ENCODE results near the gene ADGRG1.

The ADGRG1 gene

DNA sequence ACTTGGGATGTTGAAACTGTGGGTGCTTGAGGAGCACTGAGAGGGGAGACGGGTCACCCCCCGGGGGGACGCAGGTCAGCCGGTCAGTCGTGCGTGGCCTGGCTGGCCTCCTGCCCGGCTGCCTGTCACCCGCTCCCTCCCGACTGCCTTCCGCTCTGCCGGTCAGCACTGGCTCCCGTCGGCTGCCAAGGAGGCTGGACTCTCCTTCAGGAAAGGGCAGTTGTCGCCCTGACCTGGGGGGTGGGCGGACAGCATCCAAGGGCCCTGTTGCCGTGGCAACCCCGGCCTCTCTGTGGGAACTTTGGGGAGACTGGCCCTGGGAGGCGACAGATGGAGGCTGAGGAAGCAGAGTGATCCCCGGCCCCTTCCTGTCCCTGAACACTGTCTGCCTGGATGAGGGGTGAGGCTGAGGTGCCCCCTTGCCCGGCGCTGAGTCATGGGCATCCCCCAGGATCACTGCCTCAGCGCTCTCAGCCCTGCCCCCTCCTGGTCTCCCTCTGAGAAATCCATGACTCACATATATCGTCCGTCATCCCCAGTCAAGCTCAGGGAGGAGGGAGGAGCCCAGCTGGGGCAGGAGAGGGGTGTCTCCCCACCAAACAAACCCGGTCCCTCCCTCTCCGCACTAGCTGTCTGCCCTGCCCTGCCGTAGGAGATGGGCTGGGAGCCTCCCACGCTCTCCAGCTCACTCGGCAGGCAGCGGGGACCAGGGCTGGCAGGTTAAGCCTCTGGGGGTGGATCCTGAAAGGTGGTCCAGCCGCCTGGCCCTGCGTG is at the start of gene ADGRG1:
ADGRG1 (plus strand) TSS at position 623 of the 774 bp plus-strand sequence. CDS start 21,658 bp downstream, outside the sequence.
- H3K9ac ChIP-seq (ENCODE audit: low read length) = no peak within 1 kb of the TSS
- H3K4me3 ChIP-seq (ENCODE audit: low read length) = peak within 1 kb of the TSS; percentile 47
- no peaks in the 10 kb centered on the region for H3K36me3 ChIP-seq (ENCODE audit: control insufficient read depth, insufficient read depth, low read length)
- H3K27ac ChIP-seq (ENCODE audit: low read depth, low read length) = peak within 1 kb of the TSS; percentile 35
- peaks cover 2% of the 10 kb centered on the region for H3K4me1 ChIP-seq (ENCODE audit: control insufficient read depth, insufficient read depth, low read length)
- peaks cover 8% of the 10 kb centered on the region for H3K27me3 ChIP-seq (ENCODE audit: control insufficient read depth, insufficient read depth, low read length)

DNA sequence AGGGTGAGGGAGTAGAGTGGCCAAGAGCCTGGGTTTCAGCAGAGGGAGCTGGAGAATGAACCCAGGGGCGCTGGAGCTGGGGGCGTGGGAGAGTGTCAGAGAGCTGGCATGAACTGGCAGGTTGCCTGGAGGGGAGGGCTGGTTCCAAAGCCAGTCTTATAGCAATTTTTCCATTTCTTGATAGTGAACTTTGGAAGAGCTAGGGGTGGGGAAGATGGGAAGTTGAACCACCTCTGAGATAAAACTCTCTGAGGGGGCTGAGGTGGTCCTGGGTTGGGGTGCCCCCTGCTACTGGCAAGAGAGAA is 49.1 kb upstream of the ADGRG1 start:
- H3K27ac ChIP-seq (ENCODE audit: low read depth, low read length) = no peak overlapping the region
- H3K9ac ChIP-seq (ENCODE audit: low read length) = no peak overlapping the region
- no peaks in the 10 kb centered on the region for H3K4me1 ChIP-seq (ENCODE audit: control insufficient read depth, insufficient read depth, low read length)

DNA sequence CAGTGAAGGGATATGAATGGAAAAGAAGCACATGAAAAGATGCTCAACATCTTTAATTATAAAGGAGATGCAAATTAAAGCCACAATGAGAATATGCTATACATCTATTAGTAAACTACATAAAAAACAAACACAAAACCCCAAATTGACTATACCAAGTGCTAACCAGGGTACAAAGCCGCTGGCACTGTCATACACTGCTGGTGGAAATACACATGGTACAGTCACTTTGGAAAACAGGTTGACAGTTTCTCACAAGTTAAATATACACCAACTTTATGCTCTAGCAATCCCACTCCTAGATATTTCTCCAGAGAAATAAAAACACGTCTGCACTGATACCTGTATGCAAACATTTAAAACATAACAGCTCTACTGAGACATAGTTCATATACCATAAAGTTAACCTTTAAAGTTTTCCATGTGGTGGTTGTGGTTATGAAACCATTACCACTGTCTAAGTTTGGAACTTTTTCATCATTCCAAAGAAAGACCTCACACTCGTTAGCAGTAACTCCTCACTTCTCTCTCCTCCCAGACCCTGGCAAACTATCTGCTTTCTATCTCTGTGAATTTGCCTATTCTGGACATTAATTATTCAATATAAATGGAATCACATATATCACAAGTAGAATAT is 43.3 kb upstream of the ADGRG1 start:
- Histone ChIP-seq H3K4me1 (ENCODE audit: control insufficient read depth, insufficient read depth, low read length) (no peaks in the 10 kb centered on the region), H3K36me3 (ENCODE audit: control insufficient read depth, insufficient read depth, low read length) (no peaks in the 10 kb centered on the region), H3K4me3 (ENCODE audit: low read length) (no peak overlapping the region), H3K27ac (ENCODE audit: low read depth, low read length) (no peak overlapping the region), H3K27me3 (ENCODE audit: control insufficient read depth, insufficient read depth, low read length) (no peaks in the 10 kb centered on the region), H3K9ac (ENCODE audit: low read length) (no peak overlapping the region)

More for the DNA sequence above, 49.1 kb upstream of the ADGRG1 start:
- H3K4me3 ChIP-seq (ENCODE audit: low read length) = no peak overlapping the region
- H3K36me3 ChIP-seq (ENCODE audit: control insufficient read depth, insufficient read depth, low read length) = no peaks in the 10 kb centered on the region
- peaks cover 2% of the 10 kb centered on the region for H3K27me3 ChIP-seq (ENCODE audit: control insufficient read depth, insufficient read depth, low read length)

DNA sequence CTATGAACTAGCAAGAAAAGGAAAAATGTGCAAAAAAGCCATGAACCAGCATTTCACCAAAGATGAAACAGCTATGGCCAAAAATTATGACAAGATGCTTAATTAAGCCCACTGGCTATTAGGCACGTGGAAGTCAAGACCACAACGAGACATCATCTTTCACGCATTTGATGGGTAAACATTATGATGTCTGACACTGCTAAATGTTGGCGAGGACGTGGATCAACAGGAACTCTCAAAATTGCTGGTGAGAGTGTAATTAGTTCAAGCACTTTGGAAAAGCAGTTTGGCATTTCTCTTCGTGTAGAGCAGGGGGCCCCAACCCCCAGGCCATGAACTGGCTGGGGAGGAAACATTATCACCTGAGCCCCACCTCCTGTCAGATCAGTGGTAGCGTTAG is 39.6 kb upstream of the ADGRG1 start:
- Histone ChIP-seq H3K27ac (ENCODE audit: low read depth, low read length) (no peak overlapping the region), H3K27me3 (ENCODE audit: control insufficient read depth, insufficient read depth, low read length) (no peaks in the 10 kb centered on the region), H3K36me3 (ENCODE audit: control insufficient read depth, insufficient read depth, low read length) (no peaks in the 10 kb centered on the region), H3K9ac (ENCODE audit: low read length) (no peak overlapping the region), H3K4me1 (ENCODE audit: control insufficient read depth, insufficient read depth, low read length) (no peaks in the 10 kb centered on the region), H3K4me3 (ENCODE audit: low read length) (no peak overlapping the region)

DNA sequence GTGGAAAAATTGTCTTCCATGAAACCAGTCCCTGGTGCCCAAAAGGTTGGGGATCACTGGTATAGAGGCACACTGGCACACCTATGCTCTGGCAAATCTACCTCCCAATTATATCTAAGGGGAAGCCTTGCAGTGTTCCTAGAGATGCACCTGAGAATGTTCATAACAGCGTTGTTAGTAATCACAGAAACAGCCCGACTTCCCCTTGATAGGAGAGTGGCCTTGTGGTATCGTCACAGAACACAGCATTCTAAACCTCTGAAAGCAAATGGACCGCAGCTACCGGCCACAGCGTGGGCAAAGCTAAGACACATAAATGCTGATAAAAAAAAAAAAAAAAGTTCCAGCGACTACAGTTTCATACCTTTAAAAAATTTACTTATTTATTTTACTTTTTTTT is 39.1 kb upstream of the ADGRG1 start:
- Histone ChIP-seq H3K36me3 (ENCODE audit: control insufficient read depth, insufficient read depth, low read length) (no peaks in the 10 kb centered on the region), H3K27me3 (ENCODE audit: control insufficient read depth, insufficient read depth, low read length) (no peaks in the 10 kb centered on the region), H3K27ac (ENCODE audit: low read depth, low read length) (no peak overlapping the region), H3K4me3 (ENCODE audit: low read length) (no peak overlapping the region), H3K9ac (ENCODE audit: low read length) (no peak overlapping the region), H3K4me1 (ENCODE audit: control insufficient read depth, insufficient read depth, low read length) (no peaks in the 10 kb centered on the region)

DNA sequence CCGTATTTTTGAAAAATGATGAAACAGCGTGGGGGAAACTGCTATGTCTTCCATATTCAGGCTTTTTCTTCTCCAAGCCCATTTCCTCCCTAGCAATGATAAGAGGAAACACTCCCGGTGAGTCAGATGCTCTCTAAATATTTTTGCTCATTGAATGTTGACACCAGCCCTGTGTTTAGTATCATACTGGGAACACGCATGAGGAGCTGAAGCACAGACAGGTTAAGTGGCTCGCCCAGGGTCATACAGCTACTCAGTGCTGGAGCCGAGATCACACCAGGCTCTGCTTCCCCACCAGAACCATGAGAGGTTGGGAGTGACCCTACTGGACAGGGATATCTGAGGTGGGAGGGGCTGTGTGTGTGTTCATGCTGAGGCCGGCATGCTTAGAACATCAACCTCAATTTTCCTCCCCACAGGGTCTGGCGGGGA is 37.8 kb upstream of the ADGRG1 start:
- no peaks in the 10 kb centered on the region for H3K36me3 ChIP-seq (ENCODE audit: control insufficient read depth, insufficient read depth, low read length)
- no peak overlapping the region for H3K9ac ChIP-seq (ENCODE audit: low read length)
- no peaks in the 10 kb centered on the region for H3K27me3 ChIP-seq (ENCODE audit: control insufficient read depth, insufficient read depth, low read length)
- no peak overlapping the region for H3K4me3 ChIP-seq (ENCODE audit: low read length)
- H3K4me1 ChIP-seq (ENCODE audit: control insufficient read depth, insufficient read depth, low read length) = no peaks in the 10 kb centered on the region
- no peak overlapping the region for H3K27ac ChIP-seq (ENCODE audit: low read depth, low read length)

DNA sequence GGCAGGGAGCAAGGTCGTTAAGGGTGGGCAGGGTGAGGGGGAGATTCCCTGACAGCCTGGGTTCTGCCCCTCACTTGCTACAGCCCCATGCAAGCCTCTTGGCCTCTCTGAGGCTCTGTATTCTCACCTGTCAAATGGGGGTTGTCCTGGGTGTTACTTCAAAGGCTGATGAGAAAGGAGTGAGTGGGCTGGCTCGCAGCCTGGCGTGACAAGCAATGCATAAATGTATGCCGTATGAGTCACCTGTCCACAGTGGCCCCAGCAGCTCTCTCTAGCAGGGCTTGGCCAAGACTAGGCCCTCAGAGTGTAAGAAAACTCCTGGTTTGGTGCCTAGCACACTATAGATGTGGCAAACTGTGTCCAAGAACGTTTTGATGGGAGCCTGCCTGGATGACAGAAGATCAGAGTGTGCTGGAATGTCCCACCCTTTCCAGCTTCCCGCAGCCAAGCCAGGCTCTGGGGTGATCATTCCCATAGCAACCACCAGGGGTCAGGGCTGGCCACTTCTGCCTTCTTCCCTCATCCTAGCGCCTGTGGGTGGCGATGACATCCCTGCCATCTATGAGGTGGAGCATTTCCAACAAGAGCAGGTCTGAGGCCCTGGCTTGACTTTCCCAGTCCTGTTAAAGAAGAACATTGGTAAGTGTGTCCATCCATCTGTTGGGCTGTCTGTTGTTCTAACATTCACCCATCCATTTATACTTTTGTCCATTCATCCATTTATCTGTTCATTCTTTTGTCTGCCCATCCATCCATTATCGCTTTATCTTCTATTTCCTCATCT is 37.2 kb upstream of the ADGRG1 start:
- H3K4me1 ChIP-seq (ENCODE audit: control insufficient read depth, insufficient read depth, low read length) = no peaks in the 10 kb centered on the region
- no peak overlapping the region for H3K9ac ChIP-seq (ENCODE audit: low read length)
- no peak overlapping the region for H3K27ac ChIP-seq (ENCODE audit: low read depth, low read length)

DNA sequence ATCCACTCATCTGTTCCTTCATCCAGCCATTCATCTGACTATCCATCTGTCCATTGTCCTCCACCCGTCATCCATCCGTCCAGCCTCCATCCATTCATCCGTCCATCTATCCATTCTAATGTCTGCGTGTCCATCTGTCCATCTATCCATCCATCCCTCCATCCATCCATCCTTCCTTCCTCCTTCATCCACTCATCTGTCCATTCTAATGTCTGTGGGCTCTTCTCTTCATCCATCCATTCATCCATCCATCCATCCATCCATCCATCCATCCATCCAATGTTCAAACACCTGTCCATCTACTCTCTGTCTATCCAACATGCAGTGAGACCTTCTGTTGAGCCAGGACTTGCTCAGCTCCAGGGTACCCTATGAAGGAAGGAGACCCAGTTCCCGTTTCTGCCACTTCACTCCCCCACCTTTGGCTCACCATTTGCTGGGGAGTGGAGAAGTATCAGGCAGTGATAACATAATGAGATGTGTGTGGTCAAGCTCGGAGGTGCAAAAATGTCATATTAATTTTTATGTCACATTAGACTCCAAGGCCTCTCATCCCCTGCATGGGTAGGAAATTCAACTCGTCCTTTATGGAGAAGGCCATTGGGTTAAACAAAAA is 36.5 kb upstream of the ADGRG1 start:
- H3K36me3 ChIP-seq (ENCODE audit: control insufficient read depth, insufficient read depth, low read length) = no peaks in the 10 kb centered on the region
- H3K4me3 ChIP-seq (ENCODE audit: low read length) = no peak overlapping the region
- no peaks in the 10 kb centered on the region for H3K4me1 ChIP-seq (ENCODE audit: control insufficient read depth, insufficient read depth, low read length)
- H3K27ac ChIP-seq (ENCODE audit: low read depth, low read length) = no peak overlapping the region
- no peak overlapping the region for H3K9ac ChIP-seq (ENCODE audit: low read length)
- H3K27me3 ChIP-seq (ENCODE audit: control insufficient read depth, insufficient read depth, low read length) = no peaks in the 10 kb centered on the region

More for the DNA sequence above, 37.2 kb upstream of the ADGRG1 start:
- Histone ChIP-seq H3K27me3 (ENCODE audit: control insufficient read depth, insufficient read depth, low read length) (no peaks in the 10 kb centered on the region), H3K36me3 (ENCODE audit: control insufficient read depth, insufficient read depth, low read length) (no peaks in the 10 kb centered on the region), H3K4me3 (ENCODE audit: low read length) (no peak overlapping the region)

DNA sequence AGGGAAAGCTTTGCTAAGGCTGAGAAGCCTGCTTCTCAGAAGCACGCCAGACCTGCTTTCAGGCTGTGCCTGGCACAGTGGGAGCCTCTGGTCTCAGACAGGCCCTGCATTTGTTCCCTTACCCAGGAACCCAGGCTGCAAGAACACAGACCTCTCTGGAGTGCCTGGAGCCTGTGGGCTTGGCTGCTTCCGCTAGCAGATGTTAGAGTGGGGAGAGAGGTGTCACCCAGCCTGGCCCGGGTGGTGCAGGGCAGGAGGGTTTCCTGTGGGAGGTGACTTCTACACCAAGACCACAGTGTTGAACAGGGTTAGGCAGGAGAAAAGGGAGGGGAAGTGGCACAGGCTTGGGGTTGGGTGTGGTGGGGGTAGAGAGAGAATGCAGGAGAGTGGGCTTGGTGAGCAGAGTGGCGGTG is 35.8 kb upstream of the ADGRG1 start:
- Histone ChIP-seq H3K27me3 (ENCODE audit: control insufficient read depth, insufficient read depth, low read length) (no peaks in the 10 kb centered on the region), H3K36me3 (ENCODE audit: control insufficient read depth, insufficient read depth, low read length) (no peaks in the 10 kb centered on the region), H3K4me3 (ENCODE audit: low read length) (no peak overlapping the region), H3K4me1 (ENCODE audit: control insufficient read depth, insufficient read depth, low read length) (no peaks in the 10 kb centered on the region), H3K27ac (ENCODE audit: low read depth, low read length) (no peak overlapping the region), H3K9ac (ENCODE audit: low read length) (no peak overlapping the region)

DNA sequence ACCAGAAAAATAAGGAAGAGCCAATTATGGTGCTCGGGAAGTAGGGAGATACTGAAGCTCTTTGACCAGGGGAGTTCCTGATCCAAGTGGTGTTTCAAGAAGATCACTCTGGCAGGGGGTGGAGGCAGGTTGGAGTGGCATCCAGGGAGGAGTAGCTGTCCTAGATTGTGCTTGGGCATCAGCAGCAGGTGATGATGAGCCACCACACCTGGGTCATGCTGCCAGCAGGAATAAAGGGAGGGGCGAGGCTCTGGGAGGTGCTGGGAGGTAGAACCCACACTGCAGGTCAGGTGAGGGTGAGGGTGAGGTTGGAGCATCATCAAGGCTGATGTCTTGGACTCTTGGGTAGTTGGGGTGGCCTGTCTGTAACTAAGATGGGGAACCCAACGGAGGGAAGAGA is 35.4 kb upstream of the ADGRG1 start:
- no peaks in the 10 kb centered on the region for H3K4me1 ChIP-seq (ENCODE audit: control insufficient read depth, insufficient read depth, low read length)
- H3K9ac ChIP-seq (ENCODE audit: low read length) = no peak overlapping the region
- no peaks in the 10 kb centered on the region for H3K36me3 ChIP-seq (ENCODE audit: control insufficient read depth, insufficient read depth, low read length)
- no peak overlapping the region for H3K4me3 ChIP-seq (ENCODE audit: low read length)
- no peaks in the 10 kb centered on the region for H3K27me3 ChIP-seq (ENCODE audit: control insufficient read depth, insufficient read depth, low read length)
- no peak overlapping the region for H3K27ac ChIP-seq (ENCODE audit: low read depth, low read length)

DNA sequence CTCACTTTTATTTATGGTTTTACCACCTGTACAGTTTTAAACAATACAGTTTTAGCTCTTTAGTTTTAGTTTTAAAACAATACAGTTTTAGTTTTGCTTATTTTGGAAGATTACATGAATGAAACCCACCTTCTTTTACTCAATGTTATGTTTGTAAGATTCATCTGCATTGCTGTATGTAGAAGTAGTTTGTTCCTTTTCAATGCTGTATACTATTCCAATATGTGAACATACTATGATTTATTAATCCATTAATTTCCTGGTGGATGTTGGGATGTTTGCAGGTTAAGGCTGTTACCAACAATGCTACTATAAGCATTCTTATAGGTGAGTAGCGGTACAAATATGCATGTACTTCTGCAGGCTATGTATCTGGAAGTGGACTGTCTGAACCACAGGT is 34.4 kb upstream of the ADGRG1 start:
- Histone ChIP-seq H3K9ac (ENCODE audit: low read length) (no peak overlapping the region), H3K27ac (ENCODE audit: low read depth, low read length) (no peak overlapping the region), H3K4me3 (ENCODE audit: low read length) (no peak overlapping the region), H3K36me3 (ENCODE audit: control insufficient read depth, insufficient read depth, low read length) (no peaks in the 10 kb centered on the region), H3K4me1 (ENCODE audit: control insufficient read depth, insufficient read depth, low read length) (no peaks in the 10 kb centered on the region), H3K27me3 (ENCODE audit: control insufficient read depth, insufficient read depth, low read length) (no peaks in the 10 kb centered on the region)

DNA sequence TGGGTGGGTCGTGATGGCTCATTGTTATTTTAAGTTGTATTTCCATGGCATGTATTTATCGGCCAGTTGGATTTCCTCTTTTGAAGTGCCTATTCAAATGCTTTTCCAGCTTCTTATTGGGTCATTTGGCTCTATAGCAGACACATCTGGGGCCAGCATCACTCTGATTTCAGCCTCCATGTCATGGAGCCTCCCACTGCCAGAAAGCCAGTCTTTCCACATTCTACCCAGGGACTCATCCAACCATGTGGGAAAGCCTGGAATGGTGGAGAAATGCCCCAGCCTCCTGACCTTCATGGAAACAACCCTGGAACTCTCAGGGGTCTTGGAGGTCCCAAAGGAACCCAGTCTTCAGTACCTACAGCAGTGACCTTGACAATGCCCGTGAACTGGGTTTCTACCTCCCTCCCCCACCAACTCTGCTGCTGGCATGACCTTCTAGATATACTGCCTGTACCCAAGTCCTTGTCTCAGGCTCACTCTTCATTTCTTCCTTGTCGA is 33.8 kb upstream of the ADGRG1 start:
- H3K4me3 ChIP-seq (ENCODE audit: low read length) = no peak overlapping the region
- no peaks in the 10 kb centered on the region for H3K36me3 ChIP-seq (ENCODE audit: control insufficient read depth, insufficient read depth, low read length)
- H3K27me3 ChIP-seq (ENCODE audit: control insufficient read depth, insufficient read depth, low read length) = no peaks in the 10 kb centered on the region
- no peak overlapping the region for H3K27ac ChIP-seq (ENCODE audit: low read depth, low read length)
- H3K9ac ChIP-seq (ENCODE audit: low read length) = no peak overlapping the region
- no peaks in the 10 kb centered on the region for H3K4me1 ChIP-seq (ENCODE audit: control insufficient read depth, insufficient read depth, low read length)

All from rectal smooth muscle tissue (tissue), 1 donor.